DLD1 (cell line): Measurements from ENCODE around the gene WDR5.

Experiments used
- in situ Hi-C: cut with HindIII; loops from 2 replicates; pipeline ENCODE4 v1.10.0; 2017; ENCODE audit warnings: low sequenced_read_pairs

Gene WDR5

DNA sequence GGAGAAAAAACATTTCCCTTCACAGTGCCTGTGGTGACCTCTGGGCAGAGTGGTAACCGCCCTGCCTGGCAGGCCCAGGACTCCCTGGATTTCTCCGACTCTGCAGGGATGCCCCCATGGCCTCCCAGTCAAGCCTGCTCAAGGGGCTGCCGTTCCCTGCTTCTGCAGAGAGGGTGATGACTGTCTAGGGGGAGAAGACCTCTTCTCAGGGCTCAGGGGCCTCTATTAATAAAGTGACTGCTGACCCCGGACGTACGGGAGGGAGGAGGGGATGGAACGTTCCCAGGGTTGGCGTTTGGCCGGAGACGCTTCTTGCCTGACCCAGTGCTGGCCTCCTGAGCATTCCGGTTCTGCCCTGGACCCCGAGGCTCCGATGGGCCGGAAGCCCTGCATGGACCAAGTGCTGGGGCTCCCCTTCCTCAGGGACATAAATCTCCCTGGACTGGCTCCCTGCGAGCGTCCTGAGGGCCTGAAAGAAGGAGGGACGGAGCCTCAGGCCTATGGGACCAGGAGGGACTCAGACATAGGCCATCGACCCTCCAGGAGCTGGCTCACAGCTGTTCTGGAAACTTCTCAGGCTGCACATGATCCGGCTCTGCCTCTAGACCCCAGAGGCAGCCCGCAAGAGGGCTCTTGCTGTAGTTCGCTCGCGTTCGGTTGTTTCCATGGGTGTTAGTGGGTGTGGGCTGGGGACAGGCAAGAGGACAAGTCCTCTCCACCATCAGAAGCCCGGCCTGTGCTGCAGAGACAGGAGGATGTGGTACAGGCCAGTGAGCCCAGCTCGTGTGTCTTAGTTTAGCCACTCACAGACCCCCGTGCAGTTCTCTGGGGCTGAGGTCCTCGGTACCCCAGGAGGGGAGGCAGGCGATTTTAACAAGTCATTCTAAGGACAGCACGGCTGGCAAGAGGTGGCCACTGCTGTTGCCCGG, 36.6 kb downstream of the WDR5 start:
- in situ Hi-C loops: no loop called here

DNA sequence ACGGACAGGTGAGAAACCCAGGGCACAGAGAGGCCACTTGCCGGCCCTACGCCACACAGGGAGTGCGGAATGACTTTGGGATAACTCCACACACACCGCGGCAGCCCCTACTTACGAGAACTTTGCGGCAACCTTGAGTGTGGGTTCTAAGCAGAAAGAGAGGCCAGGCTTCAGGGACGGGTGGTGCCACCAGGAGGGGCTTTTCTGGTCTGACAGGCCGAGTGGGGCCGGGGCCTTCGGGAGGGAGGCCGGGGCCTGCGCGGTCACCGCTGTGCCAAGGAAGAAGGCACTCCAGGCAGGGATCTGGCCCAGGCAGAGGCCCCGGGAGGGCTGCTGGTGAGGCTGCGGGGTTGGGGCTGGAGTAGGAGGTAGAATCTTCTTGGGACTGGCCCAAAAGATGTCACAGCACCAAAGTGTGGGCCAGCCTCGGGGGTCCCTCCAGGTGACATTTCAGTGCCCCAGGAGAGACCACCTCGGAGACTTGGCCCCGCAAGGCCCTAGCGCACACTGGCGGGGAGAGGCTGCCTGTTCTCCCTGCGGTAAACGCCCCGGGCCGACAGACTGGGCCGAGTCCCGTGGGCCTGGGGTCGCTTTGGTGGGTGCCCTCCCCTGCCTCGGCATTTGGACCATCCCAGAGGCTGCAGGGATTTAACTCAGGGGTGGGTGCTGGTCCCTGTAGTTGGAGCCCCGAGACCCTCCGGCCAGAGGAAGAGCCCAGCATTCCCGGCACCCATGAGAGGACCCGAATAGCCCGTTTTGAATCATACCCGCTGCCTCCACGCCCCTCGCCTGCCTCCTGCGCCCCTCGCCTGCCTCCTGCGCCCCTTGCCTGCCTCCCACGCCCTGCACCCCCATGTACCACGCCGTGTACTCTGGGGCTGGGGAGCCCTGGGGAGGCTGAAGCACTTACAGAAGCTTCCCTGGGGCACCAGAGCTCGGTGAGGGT, 37.5 kb downstream of the WDR5 start:
- in situ Hi-C loops: no loop called here

DNA sequence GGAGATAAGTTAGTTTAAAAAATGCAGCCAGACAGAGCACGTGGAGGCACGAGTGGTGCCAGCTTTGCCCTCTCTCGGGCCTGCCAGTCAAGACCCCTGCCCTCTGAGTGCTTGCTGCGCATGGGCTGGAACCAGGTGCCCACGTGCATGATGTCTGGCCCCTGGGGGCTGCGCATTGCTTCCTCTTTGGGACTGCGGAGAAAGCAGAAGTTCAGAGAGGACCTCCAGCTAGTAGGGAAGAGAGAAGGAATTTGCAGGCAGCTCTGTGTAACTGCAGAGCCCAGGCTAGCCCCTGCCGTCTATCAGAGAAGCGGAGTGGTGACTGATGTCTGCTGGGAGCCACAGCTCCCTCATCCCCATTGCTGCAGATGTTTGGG, 38.2 kb downstream of the WDR5 start:
- in situ Hi-C loops: no loop called here

DNA sequence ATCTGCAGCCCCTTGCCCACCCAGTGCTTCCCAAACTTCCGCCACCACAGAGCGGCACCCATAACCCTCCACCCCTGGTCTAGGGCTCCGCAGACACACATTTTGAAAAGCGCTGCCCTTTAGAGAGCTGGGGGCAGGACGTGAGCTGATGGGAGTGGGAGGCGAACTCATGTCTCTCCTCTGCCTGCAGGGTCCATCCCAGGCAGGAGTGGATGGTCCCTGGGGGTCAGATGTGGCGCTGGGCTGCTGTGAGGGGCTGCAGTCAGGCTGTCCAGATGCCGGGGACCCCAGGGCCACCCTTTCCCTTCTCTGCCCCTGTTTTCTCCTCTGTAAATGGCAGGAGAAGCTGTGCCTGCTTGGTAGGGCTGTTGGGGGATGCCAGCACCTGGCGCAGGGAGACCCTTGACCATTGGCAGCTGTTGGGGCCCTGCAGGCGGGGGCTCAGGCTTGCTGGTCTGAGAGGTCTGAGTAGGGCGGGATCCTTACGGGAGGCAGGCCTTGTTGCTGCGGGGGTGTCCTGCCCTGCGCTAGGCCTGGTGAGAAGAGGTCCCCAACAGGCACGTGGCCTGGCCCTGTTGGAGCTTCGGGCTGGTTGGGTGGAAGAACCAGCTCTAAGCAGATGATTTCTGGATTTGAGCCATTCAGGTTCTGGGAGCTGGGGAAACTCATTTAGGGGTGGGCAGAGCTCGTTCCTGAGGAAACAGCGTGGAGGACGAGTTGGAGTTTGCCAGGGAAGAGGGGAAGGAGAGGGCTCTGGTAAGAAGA, 38.8 kb downstream of the WDR5 start:
- in situ Hi-C loops: no loop called here

DNA sequence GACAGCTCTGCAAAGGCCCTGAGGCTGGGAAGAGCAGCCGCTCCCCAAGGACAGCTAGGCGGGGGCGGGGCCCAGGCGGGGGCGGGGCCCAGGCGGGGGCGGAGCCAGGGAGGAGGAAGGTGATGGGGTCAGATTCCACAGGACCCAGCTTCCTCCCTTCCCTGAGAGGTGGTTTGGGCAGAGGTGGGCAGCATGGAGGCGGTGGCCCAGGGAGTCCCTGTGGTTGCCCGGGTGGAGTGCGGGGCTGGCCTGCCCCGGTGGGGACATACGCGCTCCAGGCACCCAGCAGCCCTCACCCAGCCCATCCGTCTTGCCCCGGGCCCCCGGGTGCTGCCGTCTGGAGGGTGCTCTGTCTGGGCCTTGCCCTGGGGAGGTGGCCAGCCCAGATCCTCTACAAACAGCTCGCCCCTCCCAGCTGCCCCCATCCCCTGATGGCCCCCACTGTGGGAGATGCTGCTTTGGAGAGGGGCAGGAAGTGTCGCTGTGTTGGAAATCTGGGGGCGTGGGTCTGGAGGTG, 39.5 kb downstream of the WDR5 start:
- in situ Hi-C loops: no loop called here

DNA sequence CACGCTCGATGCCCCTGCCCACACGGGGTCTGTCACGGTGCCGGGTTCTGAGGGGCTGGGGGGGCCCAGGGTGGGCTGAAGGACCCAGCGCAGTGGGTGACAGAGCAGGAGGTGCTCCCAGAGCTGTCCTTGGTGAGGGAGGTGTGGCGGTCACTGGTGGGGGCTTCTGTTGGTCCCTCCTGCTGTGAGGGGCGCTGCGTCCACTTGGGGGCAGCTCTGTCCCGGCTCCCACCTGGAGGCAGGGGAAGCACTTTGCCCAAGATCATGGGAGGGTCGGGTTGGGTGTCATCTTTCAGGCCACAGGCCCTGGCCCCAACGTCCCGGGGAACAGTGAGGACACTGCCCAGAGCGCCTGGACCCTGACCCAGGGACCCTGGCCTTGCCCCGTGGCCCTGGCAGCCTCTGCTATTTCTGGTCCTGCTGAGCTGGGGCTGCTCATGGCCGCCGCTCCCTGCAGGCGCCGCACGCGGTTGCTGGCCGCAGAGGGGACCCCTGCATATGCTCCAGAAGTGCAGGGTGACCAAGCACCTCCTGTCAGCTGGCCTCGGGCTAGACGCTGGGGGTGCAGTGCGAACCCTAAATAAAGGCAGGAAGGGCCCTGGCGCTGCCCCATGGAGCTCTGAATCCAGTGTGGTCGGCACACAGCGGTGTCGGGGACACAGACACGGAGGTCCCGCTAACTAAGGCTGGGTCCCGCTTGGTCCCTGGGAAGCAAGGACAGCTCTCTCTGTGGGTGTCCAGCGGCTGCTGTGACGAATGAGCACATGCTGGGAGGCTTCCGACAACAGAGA, 40.1 kb downstream of the WDR5 start:
- in situ Hi-C loops: no loop called here

DNA sequence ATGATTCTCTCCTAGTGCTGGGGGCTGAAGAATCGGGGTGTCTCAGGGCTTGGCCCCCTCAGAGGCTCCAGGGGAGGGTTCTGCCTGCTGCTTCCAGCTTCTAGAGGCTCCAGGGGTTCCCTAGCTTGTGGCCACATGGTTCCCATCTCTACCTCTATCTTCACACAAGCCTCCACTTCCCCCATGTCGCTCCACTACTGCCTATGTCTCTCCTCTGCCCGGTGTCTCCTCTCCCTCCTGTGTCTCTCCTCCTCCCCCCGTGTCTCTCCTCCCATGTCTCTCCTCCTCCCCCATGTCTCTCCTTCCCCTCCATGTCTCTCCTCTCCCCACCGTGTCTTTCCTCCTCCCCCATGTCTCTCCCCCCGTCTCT, 40.7 kb downstream of the WDR5 start:
- in situ Hi-C loops: no loop called here

DNA sequence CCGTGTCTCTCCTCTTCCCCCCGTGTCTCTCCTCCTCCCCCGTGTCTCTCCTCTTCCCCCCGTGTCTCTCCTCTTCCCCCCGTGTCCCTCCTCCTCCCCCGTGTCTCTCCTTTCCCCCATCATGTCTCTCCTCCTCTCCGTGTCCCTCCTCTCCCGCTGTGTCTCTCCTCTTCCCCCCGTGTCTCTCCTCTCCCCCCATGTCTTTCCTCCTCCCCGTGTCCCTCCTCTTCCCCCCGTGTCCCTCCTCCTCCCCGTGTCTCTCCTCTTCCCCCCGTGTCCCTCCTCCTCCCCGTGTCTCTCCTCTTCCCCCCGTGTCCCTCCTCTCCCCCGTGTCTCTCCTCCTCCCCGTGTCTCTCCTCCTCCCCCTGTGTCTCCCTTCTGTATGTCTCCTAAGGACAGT, 41.3 kb downstream of the WDR5 start:
- in situ Hi-C loops: no loop called here

DNA sequence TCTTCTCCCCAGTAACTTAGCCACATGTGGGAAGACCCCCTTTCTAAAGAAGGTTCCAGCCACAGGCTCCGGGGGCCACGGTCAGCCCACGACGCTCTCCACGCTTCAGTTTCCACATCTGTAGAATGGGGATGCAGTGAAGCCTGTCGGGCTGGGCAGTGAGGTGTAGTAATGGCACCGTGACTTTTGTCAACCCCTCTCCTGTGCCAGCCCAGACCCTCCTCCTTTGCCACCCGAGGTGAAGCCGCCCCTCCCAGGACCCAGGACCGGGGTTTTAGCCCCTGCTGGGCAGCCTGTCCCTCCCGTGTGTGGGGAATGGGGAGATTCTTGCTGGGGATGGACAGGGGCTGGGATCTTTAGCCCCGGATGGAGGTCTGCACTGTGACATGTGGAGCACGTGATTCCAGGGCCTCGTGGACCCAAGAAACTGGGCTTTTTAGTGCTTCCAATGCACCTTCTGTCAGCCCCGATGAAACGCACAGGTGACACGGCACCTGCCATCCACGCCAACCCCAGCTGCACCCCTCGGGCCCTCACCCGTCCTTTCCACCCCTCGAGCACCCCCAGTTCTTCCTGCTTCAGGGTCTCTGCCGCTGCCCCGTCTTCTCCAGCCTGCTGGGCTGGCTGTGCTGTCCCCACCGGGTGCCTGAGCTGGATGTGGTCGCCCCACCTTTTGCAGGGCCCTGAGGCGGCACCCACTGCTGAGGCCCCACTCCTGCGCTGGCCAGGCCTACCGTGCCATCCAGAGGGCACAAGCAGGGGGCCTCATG, 41.9 kb downstream of the WDR5 start:
- in situ Hi-C loops: no loop called here

DNA sequence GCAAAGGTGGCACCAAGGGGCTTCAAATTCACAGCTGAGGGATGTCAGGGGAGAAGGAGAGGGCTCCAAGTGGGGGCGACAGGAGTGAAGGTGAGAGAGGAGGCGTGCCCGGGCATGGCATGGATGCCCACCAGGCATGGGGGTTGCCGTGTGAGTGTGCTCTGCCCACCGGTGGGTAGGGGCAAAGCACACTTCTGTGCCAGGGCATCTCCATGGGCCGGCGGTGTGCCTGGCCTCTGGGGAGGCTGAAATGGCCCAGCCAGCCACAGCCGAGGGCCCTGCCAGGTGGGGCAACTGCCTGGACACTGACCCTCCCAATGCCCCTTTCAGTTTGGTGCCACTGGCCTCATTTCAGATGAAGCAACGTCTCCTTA, 42.5 kb downstream of the WDR5 start:
- in situ Hi-C loops: no loop called here

DNA sequence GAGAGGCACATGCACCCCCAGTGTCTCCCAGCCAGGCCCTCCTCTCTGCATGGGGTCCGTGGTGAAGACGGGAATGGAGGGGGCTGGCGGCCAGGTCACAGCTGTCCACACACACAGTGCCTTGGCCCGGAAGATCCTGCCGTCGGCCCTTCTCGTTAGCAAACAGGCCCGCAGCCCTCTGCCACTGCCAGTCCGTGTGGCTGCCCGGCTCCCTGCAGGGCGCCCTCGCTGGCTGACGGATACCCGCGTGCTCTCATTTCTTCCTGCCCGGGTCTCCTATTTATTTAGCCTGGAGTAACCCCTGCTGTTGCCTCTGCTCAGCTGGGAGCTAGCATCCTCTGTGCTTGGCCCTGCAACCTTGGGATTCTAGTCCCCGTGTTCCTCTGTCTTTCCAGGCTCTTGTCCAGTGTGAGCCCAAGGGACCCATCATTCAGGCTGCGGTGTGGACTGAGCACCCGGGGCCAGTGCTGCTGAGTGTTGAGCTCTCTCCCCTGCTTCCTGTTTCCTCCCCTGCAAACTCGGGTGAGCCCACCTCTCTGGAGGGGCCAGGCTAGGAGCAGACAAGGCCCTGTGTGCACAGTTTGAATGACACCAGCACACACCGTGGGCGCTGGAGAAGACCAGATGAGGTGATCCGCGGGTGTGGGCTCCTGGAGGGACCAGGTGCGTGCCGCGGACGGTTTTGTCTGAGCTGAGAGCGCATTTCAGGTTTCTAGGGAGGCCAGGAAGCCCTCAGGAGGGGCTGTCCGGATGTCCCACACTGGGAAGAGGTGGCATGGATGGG, 43.1 kb downstream of the WDR5 start:
- in situ Hi-C loops: no loop called here

DNA sequence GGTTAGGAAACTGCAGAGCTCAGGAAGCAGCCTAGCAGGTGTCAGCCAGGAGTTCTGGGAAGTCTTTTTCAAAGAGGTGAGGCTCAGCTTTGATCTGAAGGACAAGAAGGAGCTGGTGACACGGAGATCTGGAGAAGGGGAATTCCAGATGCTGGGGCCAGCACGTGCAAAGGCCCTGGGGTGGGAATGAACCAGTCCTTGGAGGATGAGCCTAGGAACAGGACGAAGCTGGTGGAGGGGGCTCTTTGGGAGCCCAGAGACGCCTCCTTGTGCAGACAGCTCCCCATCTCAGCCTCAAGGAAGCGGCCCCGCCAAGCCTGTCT, 43.7 kb downstream of the WDR5 start:
- in situ Hi-C loops: no loop called here

DNA sequence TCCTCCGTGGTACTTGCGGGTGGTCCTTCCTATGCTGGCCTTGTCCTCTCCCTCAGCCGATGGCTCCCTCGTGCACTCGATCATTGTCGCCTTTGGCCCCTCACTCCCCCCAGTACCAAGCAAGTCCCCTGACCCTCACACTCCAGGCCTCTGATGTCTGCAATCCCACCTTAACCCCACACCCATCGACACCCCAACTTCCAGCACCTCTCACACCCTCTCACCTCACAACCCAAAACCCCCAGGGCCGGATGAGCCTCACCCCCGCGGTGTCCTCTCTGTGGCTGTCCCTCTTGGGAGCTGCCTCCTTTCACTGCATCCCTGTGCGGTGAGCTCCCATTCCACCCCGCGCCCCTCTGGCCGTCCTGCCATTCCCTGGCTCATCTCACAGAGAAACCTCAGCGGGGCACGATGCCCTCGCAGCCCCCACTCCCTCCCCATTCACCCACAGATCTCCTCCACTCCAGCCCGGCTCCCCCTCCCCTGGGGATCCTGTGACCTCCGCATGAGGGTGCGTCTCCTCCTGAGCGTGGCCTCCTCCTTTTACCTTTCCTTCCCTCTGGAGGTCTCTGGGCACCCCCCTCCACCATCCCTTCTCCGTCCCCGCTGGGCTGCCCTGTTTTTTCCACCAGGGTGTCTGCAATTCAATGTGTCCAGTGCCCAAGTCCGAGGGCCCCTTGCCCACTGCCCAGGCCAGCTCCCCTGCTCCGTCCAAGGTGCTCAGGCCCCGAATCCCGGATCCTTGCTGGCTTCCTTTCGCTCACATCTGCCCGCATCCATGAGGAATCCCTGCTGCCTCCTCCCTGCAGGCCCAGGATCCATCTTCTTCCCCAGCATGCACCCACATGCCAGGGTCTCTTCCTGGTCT, 44.3 kb downstream of the WDR5 start:
- in situ Hi-C loops: no loop called here

DNA sequence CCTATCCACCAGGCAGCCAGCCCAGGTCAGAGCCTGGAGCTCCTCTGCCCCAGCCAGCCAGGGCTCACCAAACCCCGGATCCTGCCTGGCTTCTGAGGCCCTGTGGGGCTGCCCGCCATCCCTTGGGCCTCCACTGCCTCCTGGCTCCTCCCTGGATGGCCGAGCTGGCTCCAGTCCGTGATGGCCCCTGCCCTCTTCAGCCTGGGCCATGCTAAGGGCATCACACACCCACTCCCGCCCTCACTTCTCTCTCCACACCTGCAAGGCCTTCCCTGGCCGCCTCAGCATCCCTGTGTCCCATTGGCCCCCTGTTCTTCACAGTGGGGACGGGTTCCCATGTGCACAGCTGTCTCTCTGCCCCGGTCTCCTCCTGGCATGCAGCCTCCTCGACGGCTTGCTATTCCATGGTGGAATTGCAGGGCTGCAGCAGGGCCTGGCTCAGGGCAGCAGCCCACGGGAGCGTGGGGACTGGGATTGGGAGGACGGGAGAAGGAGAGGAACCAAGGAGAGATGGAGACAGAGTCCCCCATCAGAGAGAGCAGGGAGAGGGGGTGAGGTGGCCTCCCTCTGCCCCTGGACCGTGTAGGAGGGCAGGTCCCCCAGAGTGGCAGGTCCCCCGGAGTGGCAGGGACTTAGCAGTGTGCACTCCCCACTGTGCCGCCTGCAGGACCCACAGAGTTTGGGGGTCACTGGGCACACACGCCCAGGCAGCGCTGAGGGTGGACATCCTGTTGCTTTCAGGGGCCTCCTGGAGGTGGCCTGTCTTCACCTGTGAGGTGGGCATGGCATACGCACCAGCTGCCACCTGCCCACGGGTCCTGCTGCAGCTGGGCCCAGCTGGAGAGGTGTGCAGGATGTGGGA, 45.1 kb downstream of the WDR5 start:
- in situ Hi-C loops: no loop called here

DNA sequence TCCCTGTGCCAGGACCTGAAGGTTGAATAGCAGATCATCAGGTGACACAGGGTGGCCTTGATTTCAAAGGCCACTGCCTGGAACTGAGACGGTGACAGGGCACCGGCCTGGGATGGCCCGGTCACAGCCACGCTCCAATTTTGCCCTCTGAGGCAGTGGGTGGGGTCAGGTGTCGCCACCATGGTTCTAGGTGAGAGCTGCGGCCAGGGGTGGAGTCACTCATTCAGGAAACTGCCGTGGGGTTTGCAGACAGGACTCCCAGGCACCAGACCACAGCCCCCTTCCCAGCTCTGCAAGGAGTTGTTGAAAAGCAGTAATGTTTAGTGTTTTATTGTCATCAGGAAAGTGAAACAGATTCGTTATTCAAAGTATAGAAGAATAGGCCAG, 45.8 kb downstream of the WDR5 start:
- in situ Hi-C loops: no loop called here

DNA sequence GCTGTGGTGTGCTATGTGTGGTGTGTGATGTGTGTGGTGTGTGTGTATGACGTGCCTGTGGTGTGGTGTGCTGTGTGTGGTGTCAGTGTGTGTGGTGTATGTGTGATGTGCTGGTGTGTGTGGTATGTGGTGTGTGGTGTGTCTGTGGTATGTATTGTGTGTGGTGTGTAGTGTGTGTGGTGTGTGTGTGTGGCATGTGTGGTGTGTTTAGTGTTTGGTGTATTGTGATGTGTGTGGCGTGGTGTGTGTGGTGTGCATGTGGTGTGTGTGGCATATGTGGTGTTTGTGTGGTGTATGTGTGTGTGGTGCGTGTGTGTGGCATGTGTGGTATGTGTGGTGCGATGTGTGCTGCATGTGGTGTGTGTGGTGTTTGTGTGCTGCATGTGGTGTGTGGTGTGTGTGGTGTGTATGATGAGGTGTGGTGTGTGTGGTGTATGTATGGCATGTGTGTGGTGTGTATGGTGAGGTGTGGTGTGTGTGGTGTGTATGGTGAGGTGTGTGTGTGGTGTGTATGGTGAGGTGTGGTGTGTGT, 46.7 kb downstream of the WDR5 start:
- in situ Hi-C loops: no loop called here

DNA sequence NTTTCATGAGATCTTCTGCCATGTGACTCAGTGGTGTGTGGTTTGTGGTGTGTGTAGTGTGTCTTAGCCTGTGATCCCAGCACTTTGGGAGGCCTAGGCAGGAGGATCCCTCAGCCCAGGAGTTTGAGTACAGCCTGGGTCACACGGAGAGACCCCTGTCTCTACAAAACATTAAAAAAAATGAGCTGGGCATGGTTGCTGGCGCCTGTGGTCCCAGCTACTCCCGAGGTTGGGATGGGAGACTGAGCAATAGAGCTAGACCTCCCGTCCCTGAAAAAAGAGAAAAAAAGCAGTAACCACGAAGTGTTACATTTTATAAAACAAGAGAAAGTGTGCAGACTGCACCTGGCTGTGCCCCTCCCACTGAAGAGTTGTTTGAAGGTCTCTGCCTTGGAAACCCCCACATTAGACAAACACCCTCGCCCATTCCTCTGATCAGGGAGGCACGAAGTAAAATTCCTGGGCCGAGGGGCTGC, 49.7 kb downstream of the WDR5 start:
- in situ Hi-C loops: no loop called here
